ENCODE measurements around the gene SPATA21. TPM values are rescaled to one million over a fixed set of nuclear protein-coding genes. Genes with fewer than 3 reads are reported as not detected.

The SPATA21 gene
- total RNA-seq, 1 donor from 2014 or later = not detected

DNA sequence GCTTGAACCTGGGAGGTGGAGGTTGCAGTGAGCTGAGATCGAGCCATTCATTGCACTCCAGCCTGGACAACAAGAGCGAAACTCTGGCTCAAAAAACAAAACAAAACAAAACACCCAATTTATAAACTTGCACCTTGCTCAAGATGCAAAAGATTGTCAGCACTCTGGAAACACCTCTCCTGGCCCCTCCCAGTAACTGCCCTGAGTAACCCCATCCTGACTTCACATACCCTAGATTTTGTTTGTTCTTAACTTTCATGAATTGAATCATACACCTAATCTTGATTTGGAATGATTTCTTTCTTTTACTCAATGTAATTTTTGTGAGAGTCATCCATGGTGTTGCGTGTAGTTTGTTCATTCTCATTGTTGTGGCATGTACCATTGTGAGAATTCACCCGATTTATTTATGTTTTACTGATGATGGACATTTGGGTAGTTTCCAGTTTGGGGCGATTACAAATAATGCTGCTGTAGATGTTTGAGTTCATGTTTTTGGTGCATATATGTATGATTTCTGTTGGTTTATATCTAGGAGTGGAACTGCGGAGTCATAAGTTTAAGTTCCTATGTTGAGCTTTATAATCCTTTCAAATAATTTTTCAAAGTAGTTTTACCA, 13.7 kb upstream of the SPATA21 start:
- no peak for ATAC-seq

DNA sequence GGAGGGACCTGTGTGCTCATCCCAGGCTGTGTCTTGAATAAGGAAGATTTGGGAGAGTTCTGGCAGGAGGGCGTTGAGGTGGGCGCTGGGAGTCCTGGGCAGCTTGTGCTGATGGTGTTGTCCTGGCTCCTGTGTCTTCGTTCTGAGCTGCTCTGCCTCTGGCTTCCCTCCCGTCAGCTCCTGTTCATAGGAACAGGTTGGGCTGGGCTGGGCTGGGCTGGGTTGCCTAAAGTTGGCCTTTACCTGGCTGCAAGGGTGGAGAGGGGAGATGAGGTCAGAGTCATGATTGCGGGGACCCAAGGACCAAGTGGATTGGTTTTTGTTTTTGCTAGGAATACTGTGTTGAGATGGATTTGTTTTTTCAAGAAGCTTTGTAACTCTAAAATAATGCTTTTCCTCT, 12.4 kb upstream of the SPATA21 start:
- peak; percentile 44 for ATAC-seq

DNA sequence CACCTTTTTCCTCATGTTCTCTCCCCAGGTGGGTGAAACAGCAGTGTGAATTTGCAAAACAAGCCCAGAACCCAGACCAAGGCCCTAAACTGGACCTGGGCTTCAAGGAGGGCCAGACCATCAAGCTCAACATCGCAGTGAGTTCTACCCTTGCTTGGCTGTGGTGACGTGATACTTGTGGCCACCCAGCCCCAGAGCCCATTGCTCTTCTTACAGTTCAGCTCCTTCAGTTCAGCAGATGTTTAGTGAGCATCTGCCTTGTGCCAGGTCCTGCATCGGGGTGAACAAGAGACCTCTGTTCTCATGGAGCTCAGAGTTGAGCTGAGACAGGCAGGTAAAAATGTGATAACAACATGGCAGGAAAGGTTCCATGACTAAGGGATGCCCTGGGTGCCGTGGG, 11.8 kb upstream of the SPATA21 start:
- no peak for ATAC-seq

DNA sequence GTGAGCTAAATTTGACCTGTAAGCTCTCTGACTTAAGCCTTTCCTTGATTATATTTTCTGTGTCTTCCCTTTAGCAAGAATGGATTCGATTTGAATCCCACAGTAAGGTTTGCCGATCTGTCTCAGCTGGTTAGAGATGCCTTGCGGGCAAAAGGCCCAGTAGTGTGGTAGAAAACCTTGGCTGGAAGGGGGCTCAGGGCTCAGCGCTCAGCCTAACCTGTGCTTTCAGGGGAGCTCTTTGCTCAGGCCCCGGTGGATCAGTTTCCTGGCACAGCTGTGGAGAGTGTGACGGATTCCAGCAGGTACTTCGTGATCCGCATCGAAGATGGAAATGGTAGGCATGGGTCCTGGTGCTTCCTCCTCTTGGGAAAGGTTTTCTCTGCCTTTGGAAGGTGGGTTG, 10.4 kb upstream of the SPATA21 start:
- ATAC-seq = no peak

DNA sequence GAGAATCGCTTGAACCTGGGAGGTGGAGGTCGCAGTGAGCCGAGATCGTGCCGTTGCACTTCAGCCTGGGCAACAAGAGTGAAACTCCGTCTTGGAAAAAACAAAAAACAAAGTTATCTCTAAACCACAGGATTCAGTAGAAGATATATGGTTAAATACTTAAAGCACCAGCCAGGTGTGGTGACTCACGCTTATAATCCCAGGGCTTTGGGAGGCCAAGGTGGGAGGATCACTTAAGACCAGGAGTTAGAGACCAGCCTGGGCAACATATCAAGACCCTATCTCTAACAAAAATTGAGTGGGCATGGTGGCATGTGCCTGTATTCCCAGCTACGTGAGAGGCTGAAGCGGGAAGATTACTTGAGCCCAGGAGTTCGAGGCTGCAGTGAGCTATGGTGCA, 8.9 kb upstream of the SPATA21 start:
- ATAC-seq = no peak

DNA sequence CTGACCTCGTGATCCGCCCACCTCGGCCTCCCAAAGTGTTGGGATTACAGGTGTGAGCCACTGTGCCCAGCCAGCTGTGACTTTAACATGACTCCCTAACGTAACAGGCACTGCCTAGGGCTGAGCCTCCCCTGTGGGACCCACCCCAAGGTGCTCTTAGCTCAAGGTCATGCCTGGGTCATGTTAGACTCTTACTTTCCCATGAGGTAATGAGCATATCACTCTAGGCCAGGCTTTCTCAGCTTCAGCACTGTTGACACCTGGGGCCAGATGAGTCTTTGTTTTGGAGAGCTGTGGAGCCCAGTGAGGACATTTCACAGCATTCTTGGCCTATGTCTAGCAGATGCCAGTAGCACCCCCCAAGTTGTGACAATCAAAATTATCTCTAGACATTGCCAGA, 7.8 kb upstream of the SPATA21 start:
- ATAC-seq = no peak

DNA sequence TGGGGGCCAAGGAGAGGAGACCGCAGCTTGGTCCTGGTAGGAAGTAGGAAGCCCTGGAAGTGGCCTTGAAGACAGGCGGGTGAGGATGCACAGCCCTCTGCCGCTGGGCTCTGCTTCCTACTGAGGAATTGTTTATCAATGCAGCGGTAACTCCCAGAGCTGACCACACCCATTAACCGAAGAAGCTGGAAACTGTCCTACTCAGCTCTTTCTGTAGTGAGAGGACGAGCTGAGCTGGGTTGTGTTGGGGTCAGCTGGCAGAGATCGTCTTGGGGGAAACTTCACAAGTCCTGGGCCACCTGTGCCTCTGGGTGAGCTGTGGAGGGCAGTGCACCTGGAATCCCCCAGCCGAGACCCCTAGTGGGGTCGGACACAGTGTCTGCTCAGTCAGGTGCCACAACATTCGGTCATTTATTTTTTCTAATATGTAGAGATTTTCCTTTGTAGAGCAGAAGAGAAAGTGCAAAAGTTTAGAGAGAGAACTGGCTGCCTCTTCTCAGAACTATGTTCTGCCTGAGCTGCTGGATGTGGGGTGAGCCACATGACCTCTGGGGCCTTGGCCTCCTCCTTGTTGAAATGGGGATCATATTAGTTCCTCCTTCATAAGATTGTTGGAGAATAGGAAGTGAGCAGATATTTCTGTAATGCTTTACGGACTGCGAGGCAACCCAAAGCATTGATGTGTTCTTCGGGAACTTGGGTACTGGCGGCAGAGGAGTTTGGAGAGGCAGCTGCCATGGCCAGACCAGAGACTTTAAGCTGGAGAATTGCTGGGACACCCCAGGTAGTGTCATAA, 6.9 kb upstream of the SPATA21 start:
- ATAC-seq = no peak

DNA sequence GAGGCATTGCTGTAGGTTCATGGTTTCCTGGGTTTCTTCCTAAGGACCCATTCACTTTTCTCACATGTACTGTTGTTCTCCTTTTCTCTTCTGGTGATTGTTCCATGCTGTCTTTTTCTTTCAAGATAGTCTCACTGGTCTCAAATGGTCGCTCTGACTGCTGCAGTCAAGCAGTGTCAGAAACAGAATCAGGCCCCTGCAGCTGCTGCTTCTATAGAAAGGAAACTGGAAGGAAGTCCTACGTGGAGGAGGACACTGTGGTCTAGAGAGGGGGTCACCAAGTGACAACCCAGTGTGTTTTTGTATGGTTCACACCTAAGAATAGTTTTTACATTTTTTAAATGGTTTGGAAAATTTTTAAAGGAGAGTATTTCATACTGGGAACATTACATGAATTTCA, 5.7 kb upstream of the SPATA21 start:
- ATAC-seq = no peak

DNA sequence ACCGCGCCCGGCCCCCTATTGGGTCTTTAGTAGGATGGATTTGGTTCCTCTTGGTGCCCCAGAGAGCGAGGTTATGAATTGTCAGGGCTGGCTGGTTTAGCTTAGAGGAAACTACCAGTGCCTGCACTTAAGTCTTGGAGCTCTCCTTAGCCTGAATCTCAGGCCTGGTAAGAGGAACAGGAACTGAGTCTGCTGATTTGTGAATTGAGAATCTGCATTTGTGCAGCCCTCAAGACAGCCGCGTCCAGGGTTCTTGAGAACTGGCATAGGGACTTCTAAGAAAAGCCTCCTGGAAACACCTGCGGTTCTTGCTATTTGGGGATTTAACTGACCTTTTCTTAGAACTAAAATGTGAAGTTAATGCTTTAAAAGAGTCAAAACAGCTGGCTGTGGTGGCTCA, 5.0 kb upstream of the SPATA21 start:
- ATAC-seq = no peak

DNA sequence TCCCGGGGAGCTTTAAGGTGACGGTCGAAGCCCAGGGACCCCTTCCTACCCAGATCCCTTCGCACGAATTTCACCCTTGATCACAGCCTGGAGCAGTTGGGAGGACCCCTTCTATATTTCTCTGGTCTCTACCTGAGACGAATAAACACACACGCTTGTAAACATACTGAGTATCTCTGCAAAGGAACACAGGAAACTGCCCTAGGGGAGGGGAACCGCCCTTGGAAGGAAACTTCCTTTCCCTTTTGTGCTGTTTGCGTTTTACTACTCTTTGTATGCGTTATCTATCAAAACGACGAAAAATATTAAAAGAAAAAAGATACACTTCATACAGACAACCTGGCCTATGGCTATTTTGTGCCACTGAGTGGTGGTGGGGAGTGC, 4.0 kb upstream of the SPATA21 start:
- peak; percentile 18 for ATAC-seq

DNA sequence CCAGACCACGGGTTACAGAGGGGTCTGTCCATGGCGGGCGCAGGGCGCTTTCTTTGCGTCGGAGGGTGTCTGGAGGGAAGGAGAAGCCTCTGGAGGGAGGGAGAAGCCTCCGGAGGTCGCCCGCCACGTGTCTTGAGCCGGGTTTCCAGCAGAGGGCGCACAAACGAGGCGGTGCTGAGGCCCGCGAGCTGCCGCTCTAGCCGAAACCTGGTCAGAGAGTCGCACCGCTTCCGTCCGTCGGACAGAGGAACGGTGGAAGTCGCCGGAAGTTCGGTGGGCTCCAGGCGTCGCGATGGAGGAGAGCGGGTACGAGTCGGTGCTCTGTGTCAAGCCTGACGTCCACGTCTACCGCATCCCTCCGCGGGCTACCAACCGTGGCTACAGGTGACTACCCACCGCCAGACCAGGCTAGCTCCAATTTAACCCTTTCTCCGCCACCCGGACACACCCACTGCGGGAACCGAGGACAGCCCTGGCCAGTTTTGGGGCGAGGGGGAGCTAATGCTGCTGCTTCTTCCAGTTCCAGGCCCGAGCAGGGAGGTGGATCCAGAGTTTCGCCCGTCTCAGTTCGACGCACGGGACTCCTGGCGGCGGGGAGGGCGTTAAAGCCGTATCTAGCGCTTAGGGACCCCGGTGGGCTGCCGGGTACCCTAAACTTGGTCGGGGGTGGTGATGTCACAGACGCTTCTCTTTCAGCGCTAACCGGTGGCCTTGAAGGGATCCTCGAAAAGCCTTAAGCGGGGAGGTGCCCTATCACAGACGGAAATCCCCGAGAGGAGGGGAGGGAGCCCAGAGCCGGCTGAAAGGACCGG, 3.5 kb upstream of the SPATA21 start, which contains the start of gene NECAP2:
TSS of gene NECAP2 (plus strand) at position 255 of the 812 bp plus-strand sequence. CDS start at position 293, 38 bp downstream.
- peak; percentile 91 for ATAC-seq

DNA sequence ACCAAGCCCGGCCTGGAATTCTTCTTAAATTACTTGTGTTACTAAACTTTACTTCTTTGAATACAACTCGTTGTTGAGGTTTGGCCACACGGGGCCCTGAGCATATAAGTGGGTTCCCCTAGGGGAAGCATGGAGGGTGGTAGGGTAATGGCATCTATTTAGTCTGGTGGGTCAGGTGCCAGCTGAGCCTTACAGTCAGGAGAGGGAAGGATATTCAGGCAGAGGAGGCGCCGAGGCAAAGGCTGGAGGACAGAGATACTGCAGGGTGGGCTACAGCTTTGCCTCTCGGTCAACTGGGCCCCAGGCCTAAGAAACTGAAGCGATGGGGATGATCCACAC, 2.9 kb upstream of the SPATA21 start:
- peak; percentile 30 for ATAC-seq

DNA sequence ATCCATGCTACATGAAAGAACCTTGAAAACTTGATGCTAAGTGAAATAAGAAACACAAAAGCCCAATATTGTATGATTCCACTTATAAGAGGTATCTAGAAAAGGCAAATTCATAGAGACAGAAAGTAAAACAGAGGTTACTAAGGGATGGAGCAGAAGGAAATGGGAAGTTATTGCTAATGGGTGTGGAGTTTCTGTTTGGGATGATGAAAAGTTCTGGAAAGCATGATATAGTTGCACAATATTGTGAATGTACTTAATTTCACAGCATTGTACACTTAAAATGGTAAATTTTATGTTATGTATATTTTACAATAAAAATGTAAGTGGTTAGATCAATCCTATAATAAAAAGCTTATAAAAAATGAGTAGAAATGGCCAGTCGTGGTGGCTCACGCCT, 1.7 kb upstream of the SPATA21 start:
- no peak for ATAC-seq

DNA sequence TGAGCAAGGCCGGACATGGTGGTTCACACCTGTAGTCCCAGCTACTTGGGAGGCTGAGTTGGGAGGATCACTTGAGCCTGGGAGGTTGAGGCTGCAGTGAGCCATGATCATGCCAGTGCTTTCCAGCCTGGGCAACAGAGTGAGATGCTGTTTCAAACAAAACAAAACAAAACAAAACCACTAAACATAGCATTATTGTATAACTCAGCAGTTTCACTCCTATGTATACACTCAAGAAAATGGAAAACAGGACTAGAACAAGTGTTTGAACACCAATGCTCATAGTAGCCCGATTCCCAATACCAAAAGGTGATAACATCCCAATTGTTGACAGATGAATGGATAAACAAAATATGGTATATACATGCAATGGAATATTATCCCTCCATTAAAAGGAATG, 1.3 kb upstream of the SPATA21 start:
- ATAC-seq = no peak

DNA sequence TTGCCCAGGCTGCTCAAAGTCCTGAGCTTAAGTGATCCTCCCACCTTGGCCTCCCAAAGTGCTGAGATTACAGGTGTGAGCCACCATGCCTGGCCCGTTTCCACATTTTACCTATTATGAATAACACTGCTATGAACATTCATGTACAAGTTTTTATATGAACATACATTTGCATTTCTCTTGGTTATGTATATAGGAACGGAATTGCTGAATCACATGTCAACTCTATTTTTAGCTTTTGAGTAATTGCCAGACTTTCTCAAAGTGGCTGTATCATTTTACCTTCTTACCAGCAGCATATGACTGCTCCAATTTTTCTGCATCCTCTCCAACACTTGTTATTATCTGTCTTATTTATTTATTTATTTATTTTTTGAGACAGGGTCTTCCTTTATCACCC, 2.7 kb downstream of the SPATA21 start:
- ATAC-seq = no peak

DNA sequence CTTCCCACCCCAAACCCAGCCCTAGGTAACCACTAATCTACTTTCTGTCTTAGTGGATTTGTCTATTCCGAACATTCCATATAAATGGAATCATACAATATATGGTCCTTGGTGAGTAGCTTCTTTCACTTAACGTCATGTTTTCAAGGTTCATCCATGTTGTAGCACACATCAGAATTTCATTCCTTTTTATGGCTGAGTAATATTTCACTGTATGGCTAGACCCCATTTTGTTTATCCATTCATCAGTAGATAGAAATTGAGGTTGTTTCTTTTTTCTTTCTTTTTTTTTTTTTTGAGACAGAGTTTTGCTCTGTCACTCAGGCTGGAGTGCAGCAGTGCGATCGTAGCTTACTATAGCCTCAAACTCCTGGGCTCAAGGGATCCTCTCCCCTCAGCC, 3.2 kb downstream of the SPATA21 start:
- ATAC-seq = no peak

DNA sequence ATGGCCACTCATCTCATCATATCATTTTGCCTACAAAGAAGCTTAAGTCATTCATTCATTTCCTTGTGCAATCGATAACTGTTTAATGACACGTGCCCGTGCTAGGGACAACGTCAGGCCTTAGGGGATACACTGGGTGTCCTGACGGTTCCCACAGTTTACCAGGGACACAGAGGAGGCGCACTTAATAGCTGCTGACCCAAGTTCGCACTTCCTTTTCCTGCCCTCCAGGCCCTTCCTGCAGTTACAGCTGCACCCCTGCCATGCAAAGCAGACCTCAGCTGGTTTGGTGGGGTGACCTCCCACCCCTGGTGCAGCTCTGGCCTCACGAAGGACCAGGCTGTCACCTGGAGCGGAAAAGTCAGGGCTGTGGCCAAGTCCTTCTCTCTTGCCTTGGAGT, 4.2 kb downstream of the SPATA21 start:
- ATAC-seq = no peak

DNA sequence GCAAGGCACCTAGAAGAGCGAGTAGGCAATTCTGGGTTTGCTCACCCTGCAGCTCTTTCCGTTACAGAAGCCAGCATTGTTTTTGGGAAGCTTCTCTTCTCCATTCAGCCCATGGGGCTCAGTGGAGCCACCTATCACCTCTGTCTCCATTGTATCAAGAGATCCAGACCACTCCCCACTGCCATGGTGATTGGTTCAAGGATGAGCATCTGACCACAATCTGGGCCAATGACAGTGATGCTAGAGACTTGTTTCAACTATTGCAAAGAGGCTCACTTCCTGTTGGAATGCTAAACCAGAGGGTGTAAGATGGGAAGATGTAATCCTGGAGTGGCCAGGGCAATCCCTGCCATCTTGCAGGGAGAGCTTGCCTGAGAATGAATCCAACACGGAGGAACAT, 6.6 kb downstream of the SPATA21 start:
- ATAC-seq = no peak

DNA sequence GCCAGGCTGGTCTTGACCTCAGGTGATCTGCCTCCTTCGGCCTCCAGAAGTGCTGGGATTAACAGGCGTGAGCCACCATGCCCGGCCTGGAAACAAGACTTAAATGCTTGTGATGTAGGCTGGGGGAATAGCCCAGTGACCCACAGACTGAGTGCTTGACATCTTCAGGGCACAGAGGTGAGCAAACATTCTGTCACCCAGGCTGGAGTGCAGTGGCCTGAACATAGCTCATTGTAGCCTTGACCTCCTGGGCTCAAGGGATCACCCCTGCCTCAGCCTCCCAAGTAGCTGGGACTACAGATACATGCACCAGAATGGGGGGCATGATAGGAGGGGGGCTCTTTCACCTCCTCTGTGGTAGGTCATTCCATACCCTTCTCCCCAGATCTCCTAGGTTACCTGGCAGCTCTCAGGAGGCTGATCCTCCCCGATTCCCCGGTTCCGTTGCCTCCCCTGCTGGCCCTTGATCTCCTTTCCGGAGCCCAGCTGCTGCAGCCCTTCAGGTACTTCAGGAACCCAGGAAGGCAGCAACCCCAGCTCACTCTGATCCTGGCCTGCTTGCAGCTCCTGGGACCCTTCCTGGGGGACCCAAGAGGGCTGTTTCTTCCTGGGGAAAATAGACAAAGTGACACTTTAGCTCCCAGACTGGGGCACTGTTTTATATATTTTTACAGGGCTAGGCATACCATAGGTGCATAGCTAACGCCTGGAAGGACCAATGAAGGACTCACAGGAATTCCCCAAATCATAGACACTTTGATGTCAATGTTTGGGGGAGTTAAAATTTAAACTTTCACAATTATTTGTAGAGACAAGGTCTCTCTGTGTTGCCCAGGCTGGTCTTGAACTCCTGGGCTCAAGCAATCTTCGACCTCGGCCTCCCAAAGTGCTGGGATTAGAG, 11.8 kb downstream of the SPATA21 start:
- ATAC-seq = no peak

DNA sequence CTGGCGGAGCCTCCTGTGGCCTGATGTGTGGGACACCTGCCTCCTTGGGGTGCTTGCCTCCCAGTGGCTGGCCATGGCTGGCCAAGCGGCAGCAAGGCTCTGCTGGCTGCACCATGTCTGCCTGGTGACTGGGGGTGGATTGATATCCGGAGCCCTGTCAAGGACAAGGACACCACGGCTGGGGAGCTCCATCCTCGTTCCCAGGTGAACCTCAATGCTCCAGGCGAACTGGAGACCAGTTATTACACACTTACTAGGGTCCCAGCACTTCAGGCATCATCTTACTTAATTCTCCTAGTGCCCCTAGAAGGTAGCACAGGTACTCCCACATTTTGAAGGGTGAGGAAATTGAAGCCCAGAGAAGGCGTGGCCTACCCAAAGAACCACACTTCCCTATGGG, 15.2 kb downstream of the SPATA21 start:
- ATAC-seq = no peak

DNA sequence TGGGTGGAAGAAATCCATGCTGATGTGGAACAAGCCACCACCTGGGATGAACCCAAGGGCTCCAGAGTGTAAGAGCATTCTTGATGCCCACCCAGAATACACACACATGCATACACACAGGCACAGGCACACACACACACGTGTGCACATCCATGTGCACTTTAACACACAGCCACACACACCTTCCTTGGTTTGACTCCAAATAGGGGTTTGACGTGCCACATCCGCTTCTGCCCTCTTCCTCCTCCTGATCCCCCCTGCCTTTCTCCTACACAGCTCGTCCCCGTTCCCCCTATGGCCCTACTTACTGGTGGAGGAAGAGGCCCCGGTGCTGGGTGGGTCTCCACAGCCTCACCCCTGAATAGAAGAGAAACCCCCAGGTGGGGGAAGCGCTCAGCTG, 16.0 kb downstream of the SPATA21 start:
- ATAC-seq = peak; percentile 17

DNA sequence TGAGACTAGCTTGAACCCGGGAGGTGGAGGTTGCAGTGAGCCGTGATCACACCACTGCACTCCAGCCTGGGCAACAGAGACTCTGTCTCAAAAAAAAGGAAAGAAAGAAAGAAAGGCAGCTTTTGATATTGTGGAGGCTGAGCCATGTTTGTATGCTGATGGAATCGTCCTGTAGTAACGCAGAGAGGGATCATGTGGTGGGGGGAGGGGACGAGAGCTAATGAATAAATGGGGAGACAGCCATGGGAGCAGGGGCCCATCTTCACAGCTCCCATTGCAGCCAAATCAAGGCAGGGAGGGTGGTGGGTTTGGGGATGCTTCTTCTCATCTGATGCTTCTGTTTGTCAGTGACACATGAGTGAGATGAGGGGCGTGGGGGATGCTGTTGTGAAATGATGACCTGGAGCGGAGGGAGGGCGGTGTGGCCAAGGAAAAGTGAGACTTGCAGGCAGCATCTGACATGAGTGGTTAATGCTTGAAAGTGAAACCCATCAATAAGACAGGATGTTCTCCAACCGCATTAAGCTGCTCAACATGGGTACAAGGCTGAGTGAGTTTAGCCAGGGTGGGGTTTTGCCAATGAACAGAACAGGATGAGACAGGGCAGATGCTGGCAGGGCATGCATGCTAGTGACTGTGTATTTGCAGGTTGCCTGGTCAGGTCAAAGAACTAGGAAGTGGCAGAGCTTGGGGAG, 16.7 kb downstream of the SPATA21 start:
- peak; percentile 77 for ATAC-seq
